ENCODE measurements around the gene QPRT. TPM values are rescaled to one million over a fixed set of nuclear protein-coding genes. Genes with fewer than 3 reads are reported as not detected.
"Not testable (repeated sequence)": the region's sequence is repeated elsewhere in the genome, so short reads cannot be mapped to it uniquely, and the experiment has no call there.

QPRT gene
- polyA plus RNA-seq, 1 experiment, result 4.2 TPM

DNA sequence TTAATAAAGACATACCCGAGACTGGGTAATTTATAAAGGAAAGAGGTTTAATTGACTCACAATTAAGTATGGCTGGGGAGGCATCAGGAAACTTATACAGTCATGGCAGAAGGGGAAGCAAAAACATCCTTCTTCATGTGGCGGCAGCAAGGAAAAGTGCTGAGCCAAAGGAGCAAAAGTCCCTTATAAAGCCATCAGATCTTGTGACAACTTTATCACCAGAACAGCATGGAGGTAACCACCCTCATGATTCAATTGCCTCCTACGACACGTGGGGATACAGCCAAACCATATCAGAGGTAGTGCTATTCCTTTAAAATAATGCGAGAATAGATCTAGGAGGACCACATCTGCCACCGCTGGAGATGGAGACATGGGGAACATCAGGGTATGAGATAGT, 57.8 kb downstream of the QPRT start:
- CTCF ChIA-PET, result no interaction called here
- POLR2A ChIA-PET, result no interaction called here

DNA sequence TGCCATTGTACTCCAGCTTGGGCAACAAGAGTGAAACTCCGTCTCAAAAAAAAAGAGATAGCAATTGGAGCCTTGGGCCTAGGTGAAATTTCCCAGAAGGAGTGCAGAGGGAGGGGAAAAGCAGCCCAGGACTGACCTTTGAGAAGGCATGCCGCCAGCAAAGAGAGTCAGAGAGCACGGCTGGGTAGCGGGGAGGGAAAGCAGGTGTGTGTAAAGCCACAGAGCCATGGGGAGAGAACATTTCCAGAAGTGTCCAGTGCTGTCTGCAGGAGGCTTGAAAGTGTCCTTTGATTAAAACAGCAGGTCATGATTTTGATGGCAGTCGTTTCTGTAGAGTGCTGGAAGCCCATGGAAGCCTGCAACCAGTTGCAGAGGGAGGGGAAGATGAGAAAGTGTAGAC, 58.7 kb downstream of the QPRT start:
- Histone ChIP-seq H3K27me3 (ENCODE audit: control insufficient read depth, insufficient read depth, low read length) (no peaks in the 10 kb centered on the region; the same call in 1 of the 2 replicates), H3K36me3 (ENCODE audit: control insufficient read depth, insufficient read depth, low read length) (no peaks in the 10 kb centered on the region), H3K4me3 (ENCODE audit: low read depth, low read length) (no peak overlapping the region)
- POLR2A ChIA-PET, result no interaction called here
- no peak for DNase-seq (ENCODE audit: low read depth)
- CTCF ChIA-PET, result no interaction called here
- TF ChIP-seq, protein P1, sequence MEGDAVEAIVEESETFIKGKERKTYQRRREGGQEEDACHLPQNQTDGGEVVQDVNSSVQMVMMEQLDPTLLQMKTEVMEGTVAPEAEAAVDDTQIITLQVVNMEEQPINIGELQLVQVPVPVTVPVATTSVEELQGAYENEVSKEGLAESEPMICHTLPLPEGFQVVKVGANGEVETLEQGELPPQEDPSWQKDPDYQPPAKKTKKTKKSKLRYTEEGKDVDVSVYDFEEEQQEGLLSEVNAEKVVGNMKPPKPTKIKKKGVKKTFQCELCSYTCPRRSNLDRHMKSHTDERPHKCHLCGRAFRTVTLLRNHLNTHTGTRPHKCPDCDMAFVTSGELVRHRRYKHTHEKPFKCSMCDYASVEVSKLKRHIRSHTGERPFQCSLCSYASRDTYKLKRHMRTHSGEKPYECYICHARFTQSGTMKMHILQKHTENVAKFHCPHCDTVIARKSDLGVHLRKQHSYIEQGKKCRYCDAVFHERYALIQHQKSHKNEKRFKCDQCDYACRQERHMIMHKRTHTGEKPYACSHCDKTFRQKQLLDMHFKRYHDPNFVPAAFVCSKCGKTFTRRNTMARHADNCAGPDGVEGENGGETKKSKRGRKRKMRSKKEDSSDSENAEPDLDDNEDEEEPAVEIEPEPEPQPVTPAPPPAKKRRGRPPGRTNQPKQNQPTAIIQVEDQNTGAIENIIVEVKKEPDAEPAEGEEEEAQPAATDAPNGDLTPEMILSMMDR (IDR thresholded peaks at IDR 0.05; ENCODE audit: insufficient read depth, low read depth, low read length), result no peak

More for the DNA sequence above, 57.8 kb downstream of the QPRT start:
- Histone ChIP-seq H3K27me3 (ENCODE audit: control insufficient read depth, insufficient read depth, low read length) (no peaks in the 10 kb centered on the region; the same call in 1 of the 2 replicates), H3K4me3 (ENCODE audit: low read depth, low read length) (no peak overlapping the region), H3K36me3 (ENCODE audit: control insufficient read depth, insufficient read depth, low read length) (no peaks in the 10 kb centered on the region)
- DNase-seq (ENCODE audit: low read depth), result no peak
- TF ChIP-seq, protein P1 (IDR thresholded peaks at IDR 0.05; ENCODE audit: insufficient read depth, low read depth, low read length), result no peak

DNA sequence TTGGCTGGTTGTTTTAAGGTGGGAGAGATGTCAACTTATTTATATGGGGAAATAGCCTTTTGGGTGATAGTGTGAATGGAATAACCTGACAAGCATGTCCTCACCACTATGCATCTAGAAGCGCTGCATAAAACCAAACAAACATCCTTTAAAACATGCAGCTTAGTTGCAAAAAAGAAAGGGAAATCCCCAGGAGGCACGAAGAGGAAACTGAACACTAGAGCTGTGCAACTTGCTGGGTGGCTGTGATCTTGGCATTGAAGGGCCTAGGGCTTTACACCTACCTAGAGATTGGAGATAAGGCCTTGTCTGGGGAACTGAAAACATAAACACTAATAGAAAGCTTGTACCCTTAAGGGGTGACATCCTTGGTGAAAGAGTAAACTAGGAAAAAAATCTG, 59.5 kb downstream of the QPRT start:
- peaks cover 4% of the 10 kb centered on the region; the same call in 1 of the 2 replicates for H3K27me3 ChIP-seq (ENCODE audit: control insufficient read depth, insufficient read depth, low read length)
- H3K36me3 ChIP-seq (ENCODE audit: control insufficient read depth, insufficient read depth, low read length), result no peaks in the 10 kb centered on the region
- CTCF ChIA-PET, result interaction anchor here (0.8 to 1.0 kb wide), 2 partner anchors 9 to 37 kb away, joined by 3 to 4 read pairs; no protein-coding TSS in a partner anchor
- DNase-seq (ENCODE audit: low read depth), result no peak
- TF ChIP-seq, protein P1 (IDR thresholded peaks at IDR 0.05; ENCODE audit: insufficient read depth, low read depth, low read length), result no peak
- POLR2A ChIA-PET, result no interaction called here
- H3K4me3 ChIP-seq (ENCODE audit: low read depth, low read length), result no peak overlapping the region

DNA sequence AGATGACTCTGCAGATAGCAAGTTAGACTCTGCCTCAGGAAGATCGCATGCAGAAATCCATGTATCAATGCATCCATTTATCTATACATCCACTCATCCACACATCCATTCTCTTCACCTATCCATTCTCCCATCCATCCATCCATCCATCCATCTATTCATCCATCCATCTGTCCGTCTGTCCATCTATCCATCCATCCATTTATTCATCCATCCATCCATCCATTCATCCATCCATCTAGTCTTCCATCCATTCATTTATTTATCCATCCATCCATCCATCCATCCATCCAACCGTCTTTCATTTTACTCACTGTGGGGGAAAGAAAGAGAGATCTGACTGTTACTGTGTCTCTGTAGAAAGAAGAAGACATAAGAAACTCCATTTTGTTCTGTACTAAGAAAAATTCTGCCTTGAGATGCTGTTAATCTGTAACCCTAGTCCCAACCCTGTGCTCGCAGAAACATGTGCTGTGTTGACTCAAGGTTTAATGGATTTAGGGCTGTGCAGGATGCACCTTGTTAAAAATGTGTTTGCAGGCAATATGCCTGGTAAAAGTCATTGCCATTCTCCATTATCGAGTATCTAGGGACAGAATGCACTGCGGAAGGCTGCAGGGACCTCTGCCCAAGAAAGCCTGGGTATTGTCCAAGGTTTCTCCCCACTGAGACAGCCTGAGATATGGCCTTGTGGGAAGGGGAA, 61.1 kb downstream of the QPRT start:
- DNase-seq (ENCODE audit: low read depth); POLR2A ChIA-PET; CTCF ChIA-PET; H3K27me3 ChIP-seq (ENCODE audit: control insufficient read depth, insufficient read depth, low read length); H3K36me3 ChIP-seq (ENCODE audit: control insufficient read depth, insufficient read depth, low read length); H3K4me3 ChIP-seq (ENCODE audit: low read depth, low read length): not testable (repeated sequence)

DNA sequence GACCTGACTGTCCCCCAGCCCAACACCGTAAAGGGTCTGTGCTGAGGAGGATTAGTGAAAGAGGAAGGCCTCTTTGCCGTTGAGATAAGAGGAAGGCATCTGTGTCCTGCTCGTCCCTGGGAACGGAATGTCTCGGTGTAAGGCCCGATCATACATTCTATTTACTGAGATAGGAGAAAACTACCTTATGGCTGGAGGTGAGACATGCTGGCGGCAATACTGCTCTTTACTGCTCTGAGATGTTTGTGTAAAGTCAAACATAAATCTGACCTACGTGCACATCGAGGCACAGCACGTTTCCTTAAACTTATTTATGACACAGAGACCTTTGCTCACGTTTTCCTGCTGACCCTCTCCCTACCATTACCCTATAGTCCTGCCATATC, 61.6 kb downstream of the QPRT start:
- CTCF ChIA-PET; H3K27me3 ChIP-seq (ENCODE audit: control insufficient read depth, insufficient read depth, low read length): not testable (repeated sequence)

DNA sequence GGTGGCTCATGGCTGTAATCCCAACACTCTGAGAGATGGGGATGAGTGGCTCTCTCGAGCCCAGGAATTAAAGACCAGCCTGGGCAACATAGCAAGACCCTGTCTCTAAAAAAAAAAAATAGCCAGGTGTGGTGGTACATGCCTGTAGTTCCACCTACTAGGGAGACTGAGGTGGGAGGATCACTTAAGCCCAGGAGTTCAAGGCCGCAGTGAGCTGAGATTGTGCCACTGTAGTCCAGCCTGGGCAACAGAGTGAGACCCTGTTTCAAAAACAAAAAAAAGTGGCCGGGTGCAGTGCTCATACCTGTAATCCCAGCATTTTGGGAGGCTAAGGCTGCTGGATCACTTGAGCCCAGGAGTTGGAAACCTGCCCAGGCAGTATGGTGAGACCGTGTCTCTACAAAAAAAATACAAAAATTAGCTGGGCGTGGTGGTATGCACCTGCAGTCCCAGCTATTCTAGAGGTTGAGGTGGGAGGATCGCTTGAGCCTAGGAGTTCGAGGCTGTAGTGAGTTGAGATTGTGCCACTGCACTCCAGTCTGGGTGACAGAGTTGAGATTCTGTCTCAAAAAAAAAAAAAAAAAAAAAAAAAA, 63.8 kb downstream of the QPRT start:
- CTCF ChIA-PET, result interaction anchor here (1.7 kb wide), 1 partner anchor 12 kb away, joined by 6 read pairs; no protein-coding TSS in a partner anchor
- POLR2A ChIA-PET, result no interaction called here
- Histone ChIP-seq H3K36me3 (ENCODE audit: control insufficient read depth, insufficient read depth, low read length) (no peaks in the 10 kb centered on the region), H3K27me3 (ENCODE audit: control insufficient read depth, insufficient read depth, low read length) (0 out of 2 replicates have a peak, but pooled peaks cover 4% of the 10 kb centered on the region), H3K4me3 (ENCODE audit: low read depth, low read length) (no peak overlapping the region)
- TF ChIP-seq, protein P1 (IDR thresholded peaks at IDR 0.05; ENCODE audit: insufficient read depth, low read depth, low read length), result no peak
- DNase-seq (ENCODE audit: low read depth), result no peak

More for the DNA sequence above, 61.6 kb downstream of the QPRT start:
- H3K4me3 ChIP-seq (ENCODE audit: low read depth, low read length); DNase-seq (ENCODE audit: low read depth); POLR2A ChIA-PET; H3K36me3 ChIP-seq (ENCODE audit: control insufficient read depth, insufficient read depth, low read length): not testable (repeated sequence)

Measured in BJ (cell line).